Gastrocnemius medialis (tissue), 4 donors: ENCODE results near the gene PLCB1.

Experiments
- CTCF ChIP-seq, 5 experiments: fragments of 450-650 bp in 3 of 5; fragments of 200-600 bp in 2 of 5; sonication (generic) in 2 of 5; IDR thresholded peaks in 4 of 5; conservative IDR thresholded peaks in 1 of 5; 1 replicate in 4 of 5; 2 replicates in 1 of 5; pipeline ENCODE4 v1.5.1; 2016 to 2019; ENCODE audit warnings: antibody characterized with exemption in 5 of 5, mild to moderate bottlenecking in 3 of 5, moderate library complexity in 3 of 5
- POLR2A ChIP-seq, 2 donors: fragments of 450-650 bp; IDR thresholded peaks; one replicate each; pipeline ENCODE4 v1.6.1; 2017; ENCODE audit warnings: antibody characterized with exemption in 2 of 2, mild to moderate bottlenecking in 2 of 2, moderate library complexity in 2 of 2

GRCh38 chr20:8394308-8394945 lies 262.4 kb downstream of the PLCB1 start:
- no peak for TF ChIP-seq CTCF (IDR thresholded peaks at IDR 0.05 in 4 of 5, conservative IDR thresholded peaks at IDR 0.05 in 1 of 5)
- TF ChIP-seq POLR2A (IDR thresholded peaks at IDR 0.05): no peak
